H1 (cell line): ENCODE measurements around the gene IL16. TPM values are rescaled to one million over a fixed set of nuclear protein-coding genes. Genes with fewer than 3 reads are reported as not detected.

Experiments
- CTCF ChIA-PET: fragments of 300-600 bp; sonication (Branson Sonifier 250); formaldehyde crosslinking; loops from one replicate; lab custom pipeline; 2021; ENCODE audit not compliant: partially characterized antibody; lab: Charles Lee
- POLR2A ChIA-PET: fragments of 300-600 bp; sonication (Branson Sonifier 250); formaldehyde crosslinking; loops from one replicate; lab custom pipeline; 2021; ENCODE audit warnings: inconsistent platforms; ENCODE audit not compliant: partially characterized antibody; lab: Charles Lee
- DNase-seq, 2 experiments: peaks; one replicate each; pipeline versions ENCODE4 v3.0.0 to v3.0.0-alpha.2; 2010 to 2022; ENCODE audit warnings: low spot score in 2 of 2, low read depth in 1 of 2, mixed read lengths in 1 of 2
- FAIRE-seq: peaks from 2 replicates; lab custom pipeline; 2011; peaks lifted over from hg19 to GRCh38; lab: Jason Lieb, UNC
- H2AFZ ChIP-seq: 2 replicates; pipeline ENCODE4 v1.8.1; 2012; ENCODE audit warnings: low read length, inconsistent platforms
- H2AK5ac ChIP-seq: 2 replicates; pipeline ENCODE4 v1.6.1; 2013; ENCODE audit warnings: low read depth, low read length
- H2BK120ac ChIP-seq: replicated peaks from 2 replicates; pipeline ENCODE3; 2013; ENCODE audit warnings: low read depth, low read length, inconsistent platforms
- H2BK12ac ChIP-seq: 2 replicates; pipeline ENCODE4 v1.6.1; 2013; ENCODE audit warnings: low read depth, low read length
- H2BK15ac ChIP-seq: 2 replicates; pipeline ENCODE4 v1.6.1; 2013; ENCODE audit warnings: low read length
- H2BK20ac ChIP-seq: 2 replicates; pipeline ENCODE4 v1.6.1; 2013; ENCODE audit warnings: low read length
- H2BK5ac ChIP-seq: 2 replicates; pipeline ENCODE4 v1.6.1; 2013; ENCODE audit warnings: low read depth, low read length
- H3K14ac ChIP-seq: 2 replicates; pipeline ENCODE4 v1.6.1; 2013; ENCODE audit warnings: inconsistent platforms; ENCODE audit not compliant: insufficient read length
- H3K18ac ChIP-seq: 2 replicates; pipeline ENCODE4 v1.6.1; 2013; ENCODE audit warnings: low read length; ENCODE audit errors: extremely low read depth
- H3K23ac ChIP-seq: 2 replicates; pipeline ENCODE4 v1.6.1; 2013; ENCODE audit warnings: inconsistent platforms; ENCODE audit not compliant: insufficient read length
- H3K23me2 ChIP-seq: 2 replicates; pipeline ENCODE4 v1.6.1; 2013; ENCODE audit warnings: low read depth, low read length
- H3K27ac ChIP-seq: 2 replicates; pipeline ENCODE4 v1.6.1; 2011; ENCODE audit warnings: low read depth, low read length, inconsistent platforms
- H3K27me3 ChIP-seq, 4 experiments: replicated peaks in 1 of 4; 1 replicate in 1 of 4; 2 replicates in 3 of 4; pipeline versions ENCODE4 v1.6.1 to v1.8.1; 2011 to 2013; ENCODE audit warnings: low read length in 3 of 4, mild to moderate bottlenecking in 3 of 4, inconsistent platforms in 2 of 4, mixed read lengths in 2 of 4, moderate library complexity in 1 of 4; ENCODE audit not compliant: control insufficient read depth in 3 of 4, insufficient read depth in 3 of 4; ENCODE audit errors: extremely low read depth in 1 of 4
- H3K36me3 ChIP-seq, 4 experiments: 2 replicates each; pipeline versions ENCODE4 v1.6.1 to v1.8.1; 2011 to 2013; ENCODE audit warnings: mild to moderate bottlenecking in 4 of 4, low read length in 3 of 4, moderate library complexity in 2 of 4, control low read depth in 1 of 4, inconsistent platforms in 1 of 4; ENCODE audit not compliant: insufficient read depth in 4 of 4, control insufficient read depth in 2 of 4
- H3K4ac ChIP-seq: replicated peaks from 2 replicates; pipeline ENCODE3; 2013; ENCODE audit warnings: low read length, low read depth, mixed read lengths, inconsistent platforms; ENCODE audit not compliant: insufficient read length
- H3K4me1 ChIP-seq, 4 experiments: replicated peaks in 1 of 4; 1 replicate in 1 of 4; 2 replicates in 3 of 4; pipeline versions ENCODE4 v1.6.1 to v1.8.1; 2011 to 2013; ENCODE audit warnings: low read length in 3 of 4, inconsistent platforms in 2 of 4, mixed read lengths in 1 of 4; ENCODE audit not compliant: insufficient read depth in 4 of 4, control insufficient read depth in 3 of 4
- H3K4me2 ChIP-seq, 2 experiments: 2 replicates each; pipeline versions ENCODE4 v1.6.1 to v1.8.1; 2011 to 2013; ENCODE audit warnings: low read depth in 2 of 2, low read length in 2 of 2, control low read depth in 1 of 2, inconsistent platforms in 1 of 2, mild to moderate bottlenecking in 1 of 2; ENCODE audit not compliant: insufficient read depth in 1 of 2
- H3K4me3 ChIP-seq, 4 experiments: fragments of 200-600, 300-600 bp in 1 of 4; sonication (generic), shearing (Covaris generic), sonication (Bioruptor Twin) in 1 of 4; 2 replicates each; pipeline versions ENCODE4 v1.5.1 to v1.8.1; 2011 to 2016; ENCODE audit warnings: low read length in 4 of 4, low read depth in 3 of 4, control low read depth in 2 of 4, inconsistent platforms in 2 of 4, mild to moderate bottlenecking in 2 of 4, mixed read lengths in 1 of 4, moderate library complexity in 1 of 4; ENCODE audit not compliant: insufficient read depth in 2 of 4; ENCODE audit errors: extremely low read depth in 1 of 4
- H3K56ac ChIP-seq: replicated peaks from 2 replicates; pipeline ENCODE3; 2013; ENCODE audit warnings: low read depth, mild to moderate bottlenecking, mixed read lengths, low read length, inconsistent platforms; ENCODE audit not compliant: insufficient read length
- H3K79me1 ChIP-seq: 2 replicates; pipeline ENCODE4 v1.6.1; 2013; ENCODE audit warnings: low read depth, low read length, control low read depth
- H3K79me2 ChIP-seq, 2 experiments: 2 replicates each; pipeline versions ENCODE4 v1.6.1 to v1.8.1; 2012 to 2013; ENCODE audit warnings: low read length in 2 of 2, mild to moderate bottlenecking in 2 of 2, inconsistent platforms in 1 of 2; ENCODE audit not compliant: insufficient read depth in 2 of 2, control insufficient read depth in 1 of 2
- H3K9ac ChIP-seq, 4 experiments: replicated peaks in 1 of 4; 1 replicate in 1 of 4; 2 replicates in 3 of 4; pipeline versions ENCODE4 v1.6.1 to v1.8.1; 2011 to 2013; ENCODE audit warnings: low read depth in 3 of 4, low read length in 3 of 4, control low read depth in 2 of 4, mild to moderate bottlenecking in 2 of 4, moderate library complexity in 2 of 4, inconsistent platforms in 1 of 4; ENCODE audit errors: extremely low read depth in 1 of 4
- H3K9me3 ChIP-seq, 2 experiments: 2 replicates each; pipeline versions ENCODE4 v1.6.1 to v1.8.1; 2012 to 2013; ENCODE audit warnings: mild to moderate bottlenecking in 2 of 2, moderate library complexity in 2 of 2, control low read depth in 1 of 2, inconsistent platforms in 1 of 2, low read depth in 1 of 2, low read length in 1 of 2, mixed read lengths in 1 of 2; ENCODE audit not compliant: insufficient read depth in 2 of 2
- H4K20me1 ChIP-seq, 2 experiments: replicated peaks in 1 of 2; 2 replicates each; pipeline versions ENCODE3 to v1.8.1; 2011 to 2013; ENCODE audit warnings: inconsistent platforms in 2 of 2, low read length in 2 of 2, mild to moderate bottlenecking in 1 of 2; ENCODE audit not compliant: insufficient read depth in 2 of 2, control insufficient read depth in 1 of 2
- H4K5ac ChIP-seq: 2 replicates; pipeline ENCODE4 v1.6.1; 2013; ENCODE audit warnings: low read length, low read depth, mixed read lengths, inconsistent platforms; ENCODE audit not compliant: insufficient read length
- H4K8ac ChIP-seq: 2 replicates; pipeline ENCODE4 v1.8.0; 2013; ENCODE audit warnings: mild to moderate bottlenecking, moderate library complexity, low read length, inconsistent platforms; ENCODE audit not compliant: insufficient read depth; ENCODE audit errors: extremely low read depth
- H4K91ac ChIP-seq: replicated peaks from 2 replicates; pipeline ENCODE3; 2013; ENCODE audit warnings: low read length, mixed read lengths, inconsistent platforms; ENCODE audit not compliant: insufficient read length
- BRCA1 ChIP-seq: IDR thresholded peaks from 2 replicates; pipeline ENCODE4 v1.6.1; 2012; ENCODE audit warnings: low read depth, low read length, improper control_type of control experiment
- EGR1 ChIP-seq: IDR thresholded peaks from 2 replicates; pipeline ENCODE4 v1.6.1; 2011; ENCODE audit warnings: low read depth, low read length, borderline replicate concordance
- WGBS, 2 experiments: shearing (Covaris generic) in 1 of 2; methylation state at CpG; one replicate each; pipeline versions ENCODE4 v1.1.6 to v1.1.7; 2013 to 2015; ENCODE audit warnings: low lambda C conversion rate in 2 of 2, mixed read lengths in 2 of 2, inconsistent platforms in 1 of 2, low coverage in 1 of 2, missing lambda C conversion rate in 1 of 2; ENCODE audit not compliant: insufficient replicate concordance in 2 of 2, insufficient coverage in 1 of 2, insufficient read length in 1 of 2; ENCODE audit errors: extremely low coverage in 1 of 2, missing lambda C conversion rate in 1 of 2; 5-methylcytosine and 5-hydroxymethylcytosine counted together
- polyA plus RNA-seq, 7 experiments: library from polyadenylated mRNA; depleted of rRNA in 3 of 7; stranded (reverse) in 5 of 7; unstranded in 2 of 7; fragments of >200 nt in 5 of 7; fragments of 200-250 nt in 2 of 7; gene quantifications; 1 replicate in 5 of 7; 2 replicates in 1 of 7; 4 replicates in 1 of 7; pipeline versions ENCODE4 v1.2.1 to v1.2.3, GENCODE V29; 2011 to 2013; ENCODE audit warnings: missing spikeins in 2 of 7, mixed read lengths in 2 of 7
- total RNA-seq: library from RNA; stranded (reverse); fragmentation: NEBNext Ultra II Directional; extraction: Animal tissue kit (Norgen Biotek cat#: 25700); gene quantifications from 2 replicates; pipeline ENCODE4 v1.2.1, GENCODE V29; 2021

The IL16 gene
- total and polyA plus RNA-seq, 2 of the 8 experiments (the other 6 are each of a cell fraction or from before 2014, with no cell fraction given): 0.03 to 0.09 TPM

GRCh38 chr15:81157195-81157938, 39.3 kb upstream of the IL16 start:
- no peaks in the 10 kb centered on the region for H3K79me2 ChIP-seq
- H3K27ac ChIP-seq: no peak overlapping the region
- H4K91ac ChIP-seq: no peak overlapping the region
- no peak overlapping the region for H3K14ac ChIP-seq
- no peak overlapping the region for H4K5ac ChIP-seq
- no peak overlapping the region for H3K9ac ChIP-seq
- H3K23ac ChIP-seq: no peak overlapping the region
- FAIRE-seq (no peak), DNase-seq (no peak)
- WGBS, 2 experiments: 90% methylated on average over 5 of the region's 5 CpGs; no CpG with 5 or more reads in 1 of the 2 experiments
- no peak overlapping the region for H3K4ac ChIP-seq
- POLR2A ChIA-PET: no interaction called here
- no peaks in the 10 kb centered on the region for H3K27me3 ChIP-seq
- CTCF ChIA-PET: interaction anchor here (1.1 to 11.9 kb wide), 12 partner anchors 7 to 142 kb away, joined by 3 to 162 read pairs (median 14); no protein-coding TSS in a partner anchor
- H4K8ac ChIP-seq: no peak overlapping the region; the same call in 1 of the 2 replicates
- H2AFZ ChIP-seq: no peak overlapping the region
- H3K18ac ChIP-seq: no peak overlapping the region
- no peaks in the 10 kb centered on the region for H3K9me3 ChIP-seq
- no peaks in the 10 kb centered on the region for H4K20me1 ChIP-seq
- H2BK12ac ChIP-seq: no peak overlapping the region
- H3K36me3 ChIP-seq: no peaks in the 10 kb centered on the region
- H3K4me2 ChIP-seq: no peak overlapping the region
- no peaks in the 10 kb centered on the region for H3K79me1 ChIP-seq
- H3K23me2 ChIP-seq: no peaks in the 10 kb centered on the region
- TF ChIP-seq EGR1 (no peak), BRCA1 (no peak)
- H2AK5ac ChIP-seq: no peak overlapping the region
- no peaks in the 10 kb centered on the region for H3K4me1 ChIP-seq
- no peak overlapping the region for H2BK20ac ChIP-seq
- no peak overlapping the region for H3K4me3 ChIP-seq
- no peak overlapping the region for H2BK120ac ChIP-seq
- H2BK15ac ChIP-seq: no peak overlapping the region
- H3K56ac ChIP-seq: no peak overlapping the region
- H2BK5ac ChIP-seq: no peak overlapping the region
